NCI-H524 (cell line): Measurements from ENCODE around the gene TSTD2.
A peak's percentile ranks its signal among the peaks of the same experiment; 100 is the strongest.

Source experiments
- DNase-seq, 2 experiments: peaks; one replicate each; lab custom pipeline; 2025; lab: John Stamatoyannopoulos, UW

Gene TSTD2

DNA sequence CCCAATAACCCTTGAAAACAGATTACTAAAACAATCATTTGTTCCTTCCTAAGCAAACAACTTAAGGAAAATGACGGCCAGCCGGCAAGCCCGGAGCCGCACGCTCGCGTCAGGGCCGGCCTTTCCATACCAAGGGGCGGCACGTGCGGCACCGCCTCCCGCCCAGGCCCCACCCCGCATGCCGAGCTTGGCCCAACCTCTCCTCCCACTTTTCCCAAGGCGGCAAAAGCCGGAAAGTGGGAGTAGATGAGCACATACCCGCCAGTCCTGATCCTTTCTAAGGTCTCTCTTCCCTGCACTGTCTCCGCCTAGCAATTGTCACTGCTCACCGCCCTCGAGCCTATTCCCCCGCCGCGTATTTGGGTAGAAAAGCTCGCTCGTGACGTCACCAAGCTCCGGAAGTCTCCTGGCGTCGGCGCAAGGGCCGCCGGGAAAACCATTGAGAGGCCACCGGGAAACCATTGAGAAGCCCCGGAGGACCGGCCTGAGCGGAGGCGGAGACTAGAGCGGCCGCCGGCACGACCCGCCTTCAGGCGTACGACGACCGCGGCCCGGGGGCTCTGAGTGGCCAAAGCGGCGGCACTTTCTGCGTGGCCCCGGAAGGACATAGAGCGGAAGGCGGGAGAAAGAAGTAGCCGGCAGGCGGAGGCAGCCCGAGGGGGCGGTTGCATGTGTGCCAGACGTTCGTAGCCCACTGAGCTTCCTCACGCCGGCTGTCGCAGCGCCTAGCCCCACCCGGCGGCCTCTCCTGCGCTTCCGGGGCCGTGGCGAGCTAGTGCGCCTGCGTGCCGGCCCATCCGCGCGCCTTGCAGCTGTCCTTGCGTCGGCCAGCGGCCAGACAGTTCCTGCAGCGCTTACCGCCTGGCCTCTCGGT is at the start of gene TSTD2, which contains the start of gene NCBP1:
TSS of gene TSTD2 (minus strand) at position 384 of the 874 bp plus-strand sequence. CDS start 5,806 bp downstream, outside the sequence.
TSS of gene NCBP1 (plus strand) at position 837 of the 874 bp plus-strand sequence. CDS start 61 bp downstream, outside the sequence.
- DNase-seq = peak; percentile 99

- no peak for DNase-seq
Observed at GRCh38 chr9:97682242-97682641, 49.1 kb upstream of the TSTD2 start.

- no peak for DNase-seq
Observed at GRCh38 chr9:97675655-97676054, 42.5 kb upstream of the TSTD2 start.

DNA sequence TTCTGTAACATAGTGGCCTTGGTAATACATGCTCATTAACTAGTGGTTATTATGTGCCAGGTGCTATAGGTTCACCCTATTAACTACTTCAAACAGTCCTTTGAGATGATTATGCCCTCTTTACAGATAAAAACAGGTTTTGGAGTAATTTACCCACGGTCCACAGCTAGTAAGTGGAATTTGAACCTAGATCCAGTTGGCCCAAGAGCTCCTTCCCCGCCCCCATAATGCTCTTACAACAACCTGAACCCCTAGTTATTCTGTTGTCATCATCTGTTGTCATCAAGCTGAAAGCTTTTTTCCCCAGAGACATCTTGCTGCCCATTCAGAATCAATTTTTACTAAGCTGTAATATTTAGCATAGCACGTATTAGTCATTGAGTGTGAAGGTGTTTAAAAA is 40.8 kb upstream of the TSTD2 start:
- peak; percentile 44 to 76 for DNase-seq

DNA sequence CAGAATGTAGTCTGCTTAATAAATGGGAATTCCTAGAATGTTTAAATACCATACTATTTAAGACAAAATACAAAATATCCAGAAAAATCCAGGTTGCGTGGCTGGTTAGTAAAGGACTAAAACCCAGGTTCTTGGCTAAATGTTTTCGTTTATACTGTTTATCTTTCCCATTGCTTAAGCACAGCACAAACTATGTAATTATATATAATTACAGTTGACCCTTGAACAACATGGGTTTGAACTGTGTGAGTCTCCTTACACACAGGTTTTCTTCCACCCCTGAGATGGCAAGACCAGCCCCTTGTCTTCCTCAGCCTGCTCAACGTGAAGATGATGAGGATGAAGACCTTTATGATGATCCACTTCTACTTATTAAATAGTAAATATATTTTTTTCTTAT is 39.2 kb upstream of the TSTD2 start:
- no peak for DNase-seq

DNA sequence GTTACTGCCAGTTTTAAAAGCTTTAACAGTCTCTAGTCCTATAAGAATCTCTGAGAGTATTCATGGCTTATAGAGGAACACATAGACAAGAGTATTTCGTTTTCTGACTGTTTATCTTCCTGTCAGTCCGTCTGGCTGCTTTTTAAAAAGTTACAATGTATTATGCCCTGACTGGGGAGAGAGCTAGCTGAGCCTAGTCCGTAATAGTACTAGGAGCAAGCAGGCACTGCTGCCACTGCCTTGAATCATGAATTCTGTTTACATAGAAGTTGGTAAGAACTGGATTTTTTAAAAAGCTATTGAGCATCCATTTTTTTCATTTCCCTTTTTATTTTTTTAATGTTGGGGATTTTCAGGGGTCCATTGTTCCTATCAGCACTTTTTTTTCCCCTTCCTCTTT is 37.4 kb upstream of the TSTD2 start:
- no peak for DNase-seq

GRCh38 chr9:97668485-97668884 is 35.3 kb upstream of the TSTD2 start:
- DNase-seq = no peak

DNA sequence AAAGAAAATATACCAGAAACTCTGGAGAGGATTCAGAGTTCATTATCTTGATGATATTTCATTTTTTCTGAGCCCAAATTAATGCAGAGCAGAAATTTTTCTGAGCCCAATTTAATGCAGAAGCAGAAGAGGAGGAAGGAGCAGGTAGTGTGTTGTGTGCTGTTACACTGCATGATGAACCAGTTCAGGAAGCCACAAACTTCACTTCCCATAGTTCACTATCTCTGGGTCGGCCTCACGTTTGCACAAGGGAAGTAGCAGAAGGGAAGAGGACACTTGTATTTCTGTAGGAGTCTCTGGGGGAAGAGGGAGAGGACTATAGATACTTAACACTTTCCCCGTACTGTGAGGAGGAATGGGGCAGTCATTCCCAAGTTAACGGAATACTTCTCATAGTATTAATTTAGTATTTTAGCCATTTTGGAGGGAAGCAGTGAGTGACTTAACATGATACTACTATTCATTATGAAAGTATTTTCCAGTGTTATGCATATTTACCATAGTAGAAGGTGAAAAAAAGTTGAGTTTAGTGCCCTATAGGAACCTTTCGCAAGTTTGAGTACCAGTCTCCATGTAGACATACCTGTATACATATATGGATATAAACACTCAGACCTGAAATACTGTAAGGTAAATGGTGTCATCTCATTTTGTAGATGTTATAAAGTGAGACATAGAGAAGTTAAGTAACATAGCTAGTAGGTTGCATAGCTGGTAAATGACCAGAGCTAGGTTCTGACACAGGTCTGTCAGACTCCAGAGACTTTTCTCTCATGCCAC is 33.9 kb upstream of the TSTD2 start:
- DNase-seq = no peak

DNA sequence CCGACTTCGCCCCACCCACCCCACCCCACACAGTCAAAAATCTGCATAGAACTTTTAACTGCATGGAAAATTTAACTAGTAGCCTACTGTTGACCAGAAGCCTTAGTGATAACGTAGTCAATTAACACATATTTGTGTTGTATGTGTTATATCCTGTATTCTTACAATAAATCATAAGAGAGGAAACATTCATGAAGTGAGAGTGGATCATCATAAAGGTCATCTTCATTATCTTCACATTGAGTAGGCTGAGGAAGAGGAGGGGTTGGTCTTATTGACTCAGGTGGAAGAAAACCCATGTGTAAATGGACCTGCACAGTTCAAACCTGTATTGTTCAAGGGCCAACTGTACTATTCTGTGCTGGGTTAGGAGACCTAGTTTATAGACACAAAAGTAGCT is 32.6 kb upstream of the TSTD2 start:
- DNase-seq = no peak

DNA sequence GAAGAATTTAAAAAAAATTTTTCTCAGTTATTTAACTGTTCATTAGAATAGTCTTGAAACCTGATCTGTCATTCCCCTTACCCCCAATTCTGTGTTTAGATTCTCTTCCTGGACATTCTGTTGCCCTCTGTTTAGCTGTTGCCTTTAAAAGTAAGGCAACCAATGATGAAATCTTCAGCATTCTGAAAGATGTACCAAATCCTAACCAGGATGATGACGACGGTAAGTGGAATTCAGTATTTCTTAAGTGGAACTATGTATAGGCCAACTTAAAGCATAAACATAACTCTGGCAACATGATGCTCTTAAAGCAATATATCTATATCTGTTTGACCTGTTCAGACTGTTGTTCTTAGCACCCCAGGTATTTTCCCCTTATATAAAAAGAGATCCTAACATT is 27.7 kb upstream of the TSTD2 start:
- DNase-seq = no peak

DNA sequence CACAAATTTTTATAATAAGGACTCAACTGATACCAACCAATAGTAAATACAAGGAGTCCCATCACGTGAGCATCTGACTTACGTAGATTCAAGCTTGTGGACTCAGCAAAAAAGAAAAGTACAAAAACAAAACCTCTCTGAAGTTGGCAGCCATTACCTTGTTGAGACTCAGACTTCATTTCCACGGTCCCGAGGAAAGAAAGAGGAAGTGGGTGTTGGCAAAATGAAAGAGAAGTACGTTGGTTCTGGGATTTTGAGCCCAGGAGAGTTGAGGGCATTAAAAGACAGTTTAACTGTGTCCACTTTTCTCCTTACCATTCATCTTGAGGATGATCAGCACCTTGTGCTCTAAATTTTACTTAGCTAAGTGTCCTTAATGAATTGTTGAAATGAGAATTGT is 27.2 kb upstream of the TSTD2 start:
- no peak for DNase-seq

- DNase-seq = no peak
Observed at GRCh38 chr9:97659771-97660170, 26.6 kb upstream of the TSTD2 start.

GRCh38 chr9:97658707-97659106 is 25.5 kb upstream of the TSTD2 start:
- DNase-seq = no peak

DNA sequence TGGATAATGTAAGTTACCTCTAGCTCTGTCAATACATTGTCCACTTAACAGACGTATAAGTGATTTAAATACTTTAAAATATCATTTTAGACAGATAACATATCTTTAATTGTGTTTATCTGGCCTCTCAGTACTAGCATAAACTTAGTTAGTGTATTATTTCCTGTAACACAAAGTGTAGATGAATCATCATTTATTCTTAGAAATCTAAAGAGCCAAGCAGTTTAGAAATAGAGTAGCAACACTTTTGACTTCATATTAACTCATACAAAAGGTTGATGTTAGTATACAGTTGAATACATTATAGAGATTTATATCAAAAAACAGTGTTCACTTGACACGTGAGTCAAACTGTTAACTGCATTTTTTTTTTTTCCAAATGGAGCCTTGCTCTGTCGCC is 18.5 kb upstream of the TSTD2 start:
- DNase-seq = no peak

- no peak for DNase-seq
Observed at GRCh38 chr9:97647996-97648395, 14.8 kb upstream of the TSTD2 start.

GRCh38 chr9:97645720-97646119 is 12.6 kb upstream of the TSTD2 start:
- DNase-seq = no peak

DNA sequence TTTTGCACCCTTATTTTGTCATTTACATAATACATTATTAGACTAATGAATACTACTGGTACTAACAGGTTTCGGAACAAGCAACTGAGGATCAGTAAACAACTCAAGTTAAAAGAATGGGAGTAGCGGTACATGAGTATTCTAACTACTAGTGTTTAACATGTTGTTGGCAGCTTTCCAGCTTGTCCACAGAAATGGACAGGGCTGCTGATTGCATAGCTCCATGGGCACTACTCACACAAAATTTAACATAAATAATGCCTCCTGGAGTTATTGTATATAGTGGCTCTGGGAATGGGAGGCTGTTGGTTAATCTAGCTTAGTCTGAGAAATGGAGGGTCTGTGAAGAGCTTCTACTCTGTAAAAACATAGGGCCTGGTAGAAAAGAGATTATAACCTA is 7.2 kb upstream of the TSTD2 start:
- DNase-seq = no peak

GRCh38 chr9:97638666-97639065 is 5.5 kb upstream of the TSTD2 start:
- DNase-seq = no peak

DNA sequence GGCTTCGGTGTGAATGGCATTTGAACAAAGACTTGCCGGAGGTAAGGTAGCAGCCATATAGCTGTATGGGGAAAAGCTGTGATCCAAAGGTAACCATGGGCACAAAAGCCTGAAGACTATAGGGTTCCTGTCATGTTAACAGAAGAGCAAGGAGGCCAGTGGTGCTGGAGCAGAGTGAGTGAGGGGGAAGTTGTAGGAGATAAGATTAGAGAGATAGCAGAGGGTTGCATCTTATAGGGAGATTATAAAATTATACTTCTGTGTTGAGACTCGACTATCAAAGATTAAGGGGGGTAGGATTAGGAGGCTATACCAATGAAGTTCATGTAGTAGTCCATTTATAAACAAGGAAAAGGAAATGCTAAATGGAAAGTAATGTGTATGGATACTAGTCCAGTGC is 3.7 kb upstream of the TSTD2 start:
- no peak for DNase-seq

DNA sequence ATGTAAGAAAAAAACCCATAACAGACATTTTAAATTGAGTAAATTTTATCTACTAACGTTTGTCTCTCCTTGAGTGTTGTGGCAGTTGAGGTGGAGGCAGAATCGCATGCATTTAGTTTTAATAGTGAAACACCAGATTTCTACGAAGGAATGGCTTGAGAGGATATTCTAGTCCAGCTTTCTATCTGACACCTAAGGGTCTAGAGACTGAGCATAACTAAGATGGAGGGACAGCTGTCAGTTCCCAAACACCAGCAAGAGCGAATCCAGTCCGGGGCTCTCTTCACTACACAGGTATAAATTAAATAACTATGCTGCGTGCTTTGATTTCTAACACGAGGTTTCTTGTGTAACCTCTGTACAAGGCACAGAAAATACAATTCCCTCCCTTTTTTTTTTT is 1.9 kb upstream of the TSTD2 start:
- DNase-seq = no peak

- DNase-seq = peak in 1 of 2 experiments; percentile 47
Observed at GRCh38 chr9:97633859-97634490, 807 bp upstream of the TSTD2 start.

- peak; percentile 71 to 79 for DNase-seq
Observed at GRCh38 chr9:97632248-97632984, 752 bp downstream of the TSTD2 start.
